Bone marrow (tissue), 2 donors: Measurements from ENCODE around the gene NKD1.

Source experiments
- DNase-seq, 2 donors: peaks; one replicate each; lab custom pipeline; 2025; lab: John Stamatoyannopoulos, UW

The NKD1 gene

GRCh38 chr16:50538411-50539052 is 9.7 kb upstream of the NKD1 start:
- DNase-seq: no peak

- no peak for DNase-seq
Observed at GRCh38 chr16:50539053-50539695, 9.0 kb upstream of the NKD1 start.

GRCh38 chr16:50539822-50540710 is 8.1 kb upstream of the NKD1 start:
- no peak for DNase-seq

GRCh38 chr16:50540711-50541007 is 7.5 kb upstream of the NKD1 start:
- no peak for DNase-seq

- no peak for DNase-seq
Observed at GRCh38 chr16:50542703-50543102, 5.5 kb upstream of the NKD1 start.

GRCh38 chr16:50546125-50546524 is 2.1 kb upstream of the NKD1 start:
- DNase-seq: no peak

GRCh38 chr16:50547340-50548124 is 664 bp upstream of the NKD1 start:
- peak in 1 of 2 donors; percentile 35 for DNase-seq

- DNase-seq: no peak
Observed at GRCh38 chr16:50548909-50549560, 839 bp downstream of the NKD1 start.

- DNase-seq: no peak
Observed at GRCh38 chr16:50549561-50549915, 1.3 kb downstream of the NKD1 start.

- no peak for DNase-seq
Observed at GRCh38 chr16:50550035-50550434, 1.8 kb downstream of the NKD1 start.

GRCh38 chr16:50550866-50551641 is 2.9 kb downstream of the NKD1 start:
- no peak for DNase-seq

- no peak for DNase-seq
Observed at GRCh38 chr16:50552476-50553101, 4.4 kb downstream of the NKD1 start.

- no peak for DNase-seq
Observed at GRCh38 chr16:50553182-50553710, 5.0 kb downstream of the NKD1 start.

GRCh38 chr16:50553731-50554360 is 5.7 kb downstream of the NKD1 start:
- no peak for DNase-seq

GRCh38 chr16:50555269-50555875 is 7.2 kb downstream of the NKD1 start:
- DNase-seq: no peak

GRCh38 chr16:50555952-50556673 is 7.9 kb downstream of the NKD1 start:
- no peak for DNase-seq

- no peak for DNase-seq
Observed at GRCh38 chr16:50557046-50557445, 8.8 kb downstream of the NKD1 start.

- no peak for DNase-seq
Observed at GRCh38 chr16:50558913-50559312, 10.7 kb downstream of the NKD1 start.

- no peak for DNase-seq
Observed at GRCh38 chr16:50559342-50559741, 11.1 kb downstream of the NKD1 start.
